HCT116 (cell line): ENCODE data around the gene AGK. TPM values are rescaled to one million over a fixed set of nuclear protein-coding genes. Genes with fewer than 3 reads are reported as not detected.

ENCODE experiments used
- ATAC-seq: fragments of 200-7000 bp; cut with Tn5 transposase; 2 replicates; pipeline ENCODE4 v1.9.1; 2020; ENCODE audit warnings: mild to moderate bottlenecking, moderate library complexity
- BruUV-seq: library from RNA; stranded (reverse); fragments of 400-500 nt; replicated peaks from 2 replicates; lab custom pipeline; 2021; lab: Mats Ljungman, UMichigan
- CTCF ChIA-PET: fragments of 300-600 bp; sonication (Branson Sonifier 250); formaldehyde crosslinking; loops from one replicate; lab custom pipeline; 2021; ENCODE audit warnings: antibody characterized with exemption; lab: Charles Lee
- POLR2A ChIA-PET: fragments of 300-600, 350-600 bp; sonication (Branson Sonifier 250); formaldehyde crosslinking; loops from one replicate; lab custom pipeline; 2021; ENCODE audit warnings: antibody characterized with exemption; lab: Charles Lee
- RAD21 ChIA-PET, 2 experiments: fragments of 300-600 bp; sonication (Branson Sonifier 250); formaldehyde crosslinking; loops; one replicate each; lab custom pipeline; 2023; ENCODE audit warnings: low total read pairs in 2 of 2; ENCODE audit not compliant: uncharacterized antibody in 2 of 2, unreplicated experiment in 2 of 2, low non-redundant PET in 1 of 2; lab: Charles Lee
- DNase-seq: peaks from one replicate; pipeline ENCODE4 v3.0.0-alpha.2; 2010; ENCODE audit warnings: low read depth, low spot score
- H2AFZ ChIP-seq: fragments of 200-600 bp; shearing (Covaris generic), sonication (generic); 2 replicates; pipeline ENCODE4 v1.6.1; 2017; ENCODE audit warnings: low read depth, mixed run types, mixed read lengths, antibody characterized with exemption, low read length; ENCODE audit not compliant: poor library complexity, severe bottlenecking
- H3K27ac ChIP-seq: 2 replicates; pipeline ENCODE4 v1.5.1; 2012; ENCODE audit warnings: low read depth, low read length
- H3K27me3 ChIP-seq: fragments of 200-600 bp; sonication (generic); 2 replicates; pipeline ENCODE4 v1.6.1; 2016; ENCODE audit warnings: mixed run types, low read length, mixed read lengths; ENCODE audit not compliant: insufficient read depth
- H3K36me3 ChIP-seq, 2 experiments: fragments of 200-500 bp in 1 of 2; fragments of 200-600 bp in 1 of 2; sonication (Bioruptor generic) in 1 of 2; sonication (generic) in 1 of 2; 2 replicates each; pipeline versions ENCODE4 v1.5.1 to v1.6.1; 2014 to 2016; ENCODE audit warnings: low read length in 2 of 2, inconsistent platforms in 1 of 2, mixed read lengths in 1 of 2, mixed run types in 1 of 2; ENCODE audit not compliant: insufficient read depth in 2 of 2, control insufficient read depth in 1 of 2
- H3K4me1 ChIP-seq, 2 experiments: fragments of 200-600 bp in 1 of 2; sonication (generic) in 1 of 2; 2 replicates each; pipeline versions ENCODE4 v1.5.1 to v1.6.1; 2012 to 2017; ENCODE audit warnings: low read length in 2 of 2, inconsistent platforms in 1 of 2, mild to moderate bottlenecking in 1 of 2, mixed read lengths in 1 of 2, mixed run types in 1 of 2, moderate library complexity in 1 of 2; ENCODE audit not compliant: insufficient read depth in 2 of 2, control insufficient read depth in 1 of 2
- H3K4me2 ChIP-seq: fragments of 200-600 bp; sonication (generic); 2 replicates; pipeline ENCODE4 v1.6.1; 2017; ENCODE audit warnings: mixed run types, low read length, mixed read lengths
- H3K4me3 ChIP-seq, 2 experiments: fragments of 200-600 bp in 1 of 2; sonication (generic) in 1 of 2; replicated peaks in 1 of 2; 2 replicates each; pipeline ENCODE4 v1.5.1; 2011 to 2016; ENCODE audit warnings: low read length in 2 of 2, control low read depth in 1 of 2, low read depth in 1 of 2, mild to moderate bottlenecking in 1 of 2, mixed read lengths in 1 of 2, mixed run types in 1 of 2
- H3K79me2 ChIP-seq: fragments of 200-600 bp; sonication (generic); 2 replicates; pipeline ENCODE4 v1.6.1; 2017; ENCODE audit warnings: mild to moderate bottlenecking, mixed run types, low read length, moderate library complexity, mixed read lengths; ENCODE audit not compliant: insufficient read depth
- H3K9ac ChIP-seq: fragments of 200-600 bp; sonication (generic); 2 replicates; pipeline ENCODE4 v1.6.1; 2016; ENCODE audit warnings: low read length, mixed read lengths
- H3K9me2 ChIP-seq: fragments of 200-600 bp; sonication (generic), shearing (Covaris generic); 2 replicates; pipeline ENCODE4 v1.6.1; 2017; ENCODE audit warnings: mixed run types, mild to moderate bottlenecking, moderate library complexity; ENCODE audit not compliant: insufficient read depth
- H3K9me3 ChIP-seq, 2 experiments: fragments of 200-500 bp in 1 of 2; fragments of 200-600 bp in 1 of 2; sonication (Bioruptor generic) in 1 of 2; sonication (generic) in 1 of 2; 2 replicates each; pipeline ENCODE4 v1.6.1; 2014 to 2017; ENCODE audit warnings: low read length in 2 of 2, mixed read lengths in 2 of 2, inconsistent platforms in 1 of 2, low read depth in 1 of 2, mild to moderate bottlenecking in 1 of 2, mixed run types in 1 of 2, moderate library complexity in 1 of 2; ENCODE audit not compliant: control insufficient read depth in 1 of 2, insufficient read depth in 1 of 2
- H4K20me1 ChIP-seq: fragments of 200-600 bp; sonication (generic), shearing (Covaris generic); 2 replicates; pipeline ENCODE4 v1.6.1; 2017; ENCODE audit warnings: mixed run types, mild to moderate bottlenecking, moderate library complexity; ENCODE audit not compliant: insufficient read depth
- CEBPB ChIP-seq: IDR thresholded peaks from 2 replicates; pipeline ENCODE4 v1.6.1; 2012; ENCODE audit warnings: low read depth
- EGR1 ChIP-seq: IDR thresholded peaks from 2 replicates; pipeline ENCODE4 v1.6.1; 2012; ENCODE audit warnings: low read depth
- ELF1 ChIP-seq: IDR thresholded peaks from 2 replicates; pipeline ENCODE4 v1.6.1; 2012; ENCODE audit warnings: low read depth, borderline replicate concordance
- EZH2phosphoT487 ChIP-seq: fragments of 200-600 bp; IDR thresholded peaks from 2 replicates; pipeline ENCODE4 v1.6.1; 2018; ENCODE audit warnings: antibody characterized with exemption, borderline replicate concordance
- FOSL1 ChIP-seq: IDR thresholded peaks from 2 replicates; pipeline ENCODE4 v1.6.1; 2012; ENCODE audit warnings: low read depth
- POLR2AphosphoS5 ChIP-seq: IDR thresholded peaks from 2 replicates; pipeline ENCODE4 v1.6.1; 2011; ENCODE audit warnings: mild to moderate bottlenecking, low read depth, low read length, moderate library complexity
- SIN3A ChIP-seq: IDR thresholded peaks from 2 replicates; pipeline ENCODE4 v1.6.1; 2012; ENCODE audit warnings: low read depth
- TCF7L2 ChIP-seq: IDR thresholded peaks from 2 replicates; pipeline ENCODE4 v1.7.0; 2011; ENCODE audit warnings: borderline replicate concordance, inconsistent platforms; ENCODE audit not compliant: insufficient read depth, insufficient read length; ENCODE audit errors: extremely low read depth
- YY1 ChIP-seq: IDR thresholded peaks from 2 replicates; pipeline ENCODE4 v1.6.1; 2011; ENCODE audit warnings: low read length, low read depth, moderate library complexity, mild to moderate bottlenecking; ENCODE audit not compliant: insufficient replicate concordance; ENCODE audit errors: extremely low read depth
- ZBTB33 ChIP-seq: IDR thresholded peaks from 2 replicates; pipeline ENCODE4 v1.6.1; 2011; ENCODE audit warnings: mild to moderate bottlenecking, low read length, moderate library complexity; ENCODE audit not compliant: insufficient replicate concordance; ENCODE audit errors: extremely low read depth
- intact Hi-C: fragments of 100-400 bp; cut with micrococcal nuclease; formaldehyde crosslinking; loops from 2 replicates; pipeline ENCODE4 v1.10.0; 2022
- total RNA-seq: library from RNA; stranded (reverse); gene quantifications from one replicate; pipeline ENCODE4 v1.2.1, GENCODE V29; 2021; ENCODE audit not compliant: unreplicated experiment
- TF ChIP-seq, protein P1 (sequence below), 3 experiments: fragments of 200-600 bp in 1 of 3; sonication (generic) in 1 of 3; IDR thresholded peaks in 2 of 3; conservative IDR thresholded peaks in 1 of 3; 2 replicates each; pipeline ENCODE4 v1.5.1; 2012 to 2017; ENCODE audit warnings: low read depth in 2 of 3, low read length in 2 of 3, antibody characterized with exemption in 1 of 3, borderline replicate concordance in 1 of 3, control low read depth in 1 of 3, mild to moderate bottlenecking in 1 of 3, mixed read lengths in 1 of 3, mixed run types in 1 of 3, moderate library complexity in 1 of 3; ENCODE audit not compliant: insufficient read depth in 1 of 3

The AGK gene
- total RNA-seq, 1 experiment from 2014 or later: 36.3 TPM

DNA sequence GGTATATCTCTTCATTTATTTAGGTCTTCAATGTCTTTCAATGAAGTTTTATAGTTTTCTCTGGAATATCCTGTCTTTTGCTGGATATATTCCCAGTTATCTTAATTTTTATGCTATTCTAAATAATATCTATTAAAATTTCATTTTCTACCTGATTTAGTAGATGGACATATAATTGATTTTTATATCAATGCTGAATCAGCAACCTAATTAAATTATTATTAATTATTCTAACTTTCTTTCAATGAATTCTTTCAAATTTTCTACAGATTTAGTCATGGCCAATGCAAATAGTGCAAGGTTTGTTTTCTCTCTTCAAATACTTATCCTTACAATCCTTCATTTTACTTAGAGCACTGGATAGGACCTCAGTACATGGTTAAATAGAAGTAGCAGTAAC, 94.0 kb downstream of the AGK start:
- no peaks in the 10 kb centered on the region for H4K20me1 ChIP-seq
- ChIA-PET CTCF (no interaction called here), RAD21 (no interaction called here), POLR2A (no interaction called here)
- no peak overlapping the region for H3K4me2 ChIP-seq
- H3K36me3 ChIP-seq: peaks cover 0 to 6% of the 10 kb centered on the region in 2 experiments; a peak in 2 of 4 replicates
- TF ChIP-seq EZH2phosphoT487 (no peak), YY1 (no peak), SIN3A (no peak), ZBTB33 (no peak), POLR2AphosphoS5 (no peak), TCF7L2 (no peak), FOSL1 (no peak), ELF1 (no peak), CEBPB (no peak), EGR1 (no peak)
- TF ChIP-seq, protein P1, sequence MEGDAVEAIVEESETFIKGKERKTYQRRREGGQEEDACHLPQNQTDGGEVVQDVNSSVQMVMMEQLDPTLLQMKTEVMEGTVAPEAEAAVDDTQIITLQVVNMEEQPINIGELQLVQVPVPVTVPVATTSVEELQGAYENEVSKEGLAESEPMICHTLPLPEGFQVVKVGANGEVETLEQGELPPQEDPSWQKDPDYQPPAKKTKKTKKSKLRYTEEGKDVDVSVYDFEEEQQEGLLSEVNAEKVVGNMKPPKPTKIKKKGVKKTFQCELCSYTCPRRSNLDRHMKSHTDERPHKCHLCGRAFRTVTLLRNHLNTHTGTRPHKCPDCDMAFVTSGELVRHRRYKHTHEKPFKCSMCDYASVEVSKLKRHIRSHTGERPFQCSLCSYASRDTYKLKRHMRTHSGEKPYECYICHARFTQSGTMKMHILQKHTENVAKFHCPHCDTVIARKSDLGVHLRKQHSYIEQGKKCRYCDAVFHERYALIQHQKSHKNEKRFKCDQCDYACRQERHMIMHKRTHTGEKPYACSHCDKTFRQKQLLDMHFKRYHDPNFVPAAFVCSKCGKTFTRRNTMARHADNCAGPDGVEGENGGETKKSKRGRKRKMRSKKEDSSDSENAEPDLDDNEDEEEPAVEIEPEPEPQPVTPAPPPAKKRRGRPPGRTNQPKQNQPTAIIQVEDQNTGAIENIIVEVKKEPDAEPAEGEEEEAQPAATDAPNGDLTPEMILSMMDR (IDR thresholded peaks at IDR 0.05 in 2 of 3, conservative IDR thresholded peaks at IDR 0.05 in 1 of 3; ENCODE audit: borderline replicate concordance in 1 of 3, insufficient read depth in 1 of 3, low read depth in 2 of 3, low read length in 2 of 3): no peak
- H3K27me3 ChIP-seq: no peaks in the 10 kb centered on the region
- intact Hi-C loops: no loop called here
- H3K9ac ChIP-seq: no peak overlapping the region
- no peak for DNase-seq
- H3K27ac ChIP-seq: no peak overlapping the region
- H2AFZ ChIP-seq: no peak overlapping the region
- BruUV-seq: no TSS peak
- no peak for ATAC-seq
- H3K4me3 ChIP-seq: no peak overlapping the region
- H3K79me2 ChIP-seq: no peaks in the 10 kb centered on the region
- H3K9me3 ChIP-seq: no peaks in the 10 kb centered on the region
- no peaks in the 10 kb centered on the region for H3K9me2 ChIP-seq
- no peaks in the 10 kb centered on the region for H3K4me1 ChIP-seq
